K562 (cell line): ENCODE results near the gene MRGPRX4. TPM values are rescaled to one million over a fixed set of nuclear protein-coding genes. Genes with fewer than 3 reads are reported as not detected.

Experiments used
- DEAF1 ChIP-seq: fragments of 450-650 bp; formaldehyde crosslinking; IDR thresholded peaks from 2 replicates; pipeline ENCODE4 v1.4.0; 2020; ENCODE audit warnings: mild to moderate bottlenecking, moderate library complexity
- FOSL1 ChIP-seq: fragments of 200-800 bp; sonication (Bioruptor generic); conservative IDR thresholded peaks from 2 replicates; pipeline ENCODE4 v1.6.1; 2016; ENCODE audit warnings: missing genetic modification characterization, missing compliant biosample characterization
- NR2F6 ChIP-seq: fragments of 450-650 bp; formaldehyde crosslinking; IDR thresholded peaks from 2 replicates; pipeline ENCODE4 v1.4.0; 2020; ENCODE audit warnings: mild to moderate bottlenecking
- RBM17 ChIP-seq: fragments of 200-400 bp; formaldehyde crosslinking; IDR thresholded peaks from 2 replicates; pipeline ENCODE4 v1.6.1; 2017; ENCODE audit warnings: low read depth, mild to moderate bottlenecking, low read length, borderline replicate concordance
- SIRT6 ChIP-seq: IDR thresholded peaks from one replicate; pipeline ENCODE4 v1.6.1; 2012; ENCODE audit warnings: low read depth, mild to moderate bottlenecking, control low read depth, inconsistent platforms, low read length, moderate library complexity
- SMC3 ChIP-seq: conservative IDR thresholded peaks from 2 replicates; pipeline ENCODE4 v1.6.1; 2011; ENCODE audit warnings: low read depth, low read length, improper control_type of control experiment; ENCODE audit not compliant: insufficient read depth
- STAG1 ChIP-seq: sonication (generic); formaldehyde crosslinking; IDR thresholded peaks from 2 replicates; pipeline ENCODE4 v1.5.0; 2020; ENCODE audit warnings: missing genetic modification reagents, borderline replicate concordance
- STAT5B ChIP-seq: fragments of 250-450 bp; sonication (Bioruptor Pico); IDR thresholded peaks from 2 replicates; pipeline ENCODE4 v1.8.0; 2021; ENCODE audit warnings: mild to moderate bottlenecking, inconsistent platforms
- TRIM28 ChIP-seq: fragments of 450-650 bp; IDR thresholded peaks from 2 replicates; pipeline ENCODE4 v1.6.1; 2017
- ZBTB1 ChIP-seq: sonication (generic); formaldehyde crosslinking; IDR thresholded peaks from 2 replicates; pipeline ENCODE4 v1.8.1; 2023; ENCODE audit warnings: missing genetic modification reagents, low read depth, mild to moderate bottlenecking, borderline replicate concordance
- ZBTB9 ChIP-seq: fragments of 450-650 bp; formaldehyde crosslinking; IDR thresholded peaks from 2 replicates; pipeline ENCODE4 v1.4.0; 2020; ENCODE audit warnings: mild to moderate bottlenecking, moderate library complexity
- polyA plus RNA-seq, 8 experiments: library from polyadenylated mRNA; depleted of rRNA in 4 of 8; stranded (reverse) in 5 of 8; unstranded in 3 of 8; fragments of >200 nt; fragmentation: Nextera tagmentation in 2 of 8; fragmentation: Illumina TruSeq in 1 of 8; extraction: Ambion mirVana in 2 of 8; extraction: Trizol in 1 of 8; gene quantifications; 2 replicates each; pipeline versions ENCODE4 v1.2.1 to v1.2.3, GENCODE V29; 2011 to 2014; ENCODE audit warnings: inconsistent platforms in 1 of 8, missing spikeins in 1 of 8
- total RNA-seq, 7 experiments: library from RNA; depleted of rRNA in 6 of 7; stranded (reverse); fragments of >200 nt in 6 of 7; fragmentation: Illumina TruSeq in 2 of 7; extraction: Trizol in 2 of 7; gene quantifications; 2 replicates each; pipeline versions ENCODE4 v1.2.1 to v1.2.3, GENCODE V29; 2011 to 2021; ENCODE audit warnings: low replicate concordance in 1 of 7
- TF ChIP-seq, protein P1 (sequence below), 3 experiments: IDR thresholded peaks in 2 of 3; conservative IDR thresholded peaks in 1 of 3; 2 replicates each; pipeline ENCODE4 v1.5.1; 2011 to 2012; ENCODE audit warnings: low read length in 3 of 3, mild to moderate bottlenecking in 3 of 3, control low read depth in 2 of 3, improper control_type of control experiment in 1 of 3, inconsistent platforms in 1 of 3, low read depth in 1 of 3, mixed read lengths in 1 of 3, moderate library complexity in 1 of 3; ENCODE audit not compliant: insufficient read depth in 2 of 3
- TF ChIP-seq, protein P2 (sequence below): fragments of 250-450 bp; sonication (Bioruptor Pico); IDR thresholded peaks from 2 replicates; pipeline ENCODE4 v1.4.0; 2020; ENCODE audit warnings: mild to moderate bottlenecking, moderate library complexity, borderline replicate concordance

Gene MRGPRX4
- total and polyA plus RNA-seq, 9 of the 15 experiments (the other 6 are each of a cell fraction or from before 2014, with no cell fraction given) = not detected

DNA sequence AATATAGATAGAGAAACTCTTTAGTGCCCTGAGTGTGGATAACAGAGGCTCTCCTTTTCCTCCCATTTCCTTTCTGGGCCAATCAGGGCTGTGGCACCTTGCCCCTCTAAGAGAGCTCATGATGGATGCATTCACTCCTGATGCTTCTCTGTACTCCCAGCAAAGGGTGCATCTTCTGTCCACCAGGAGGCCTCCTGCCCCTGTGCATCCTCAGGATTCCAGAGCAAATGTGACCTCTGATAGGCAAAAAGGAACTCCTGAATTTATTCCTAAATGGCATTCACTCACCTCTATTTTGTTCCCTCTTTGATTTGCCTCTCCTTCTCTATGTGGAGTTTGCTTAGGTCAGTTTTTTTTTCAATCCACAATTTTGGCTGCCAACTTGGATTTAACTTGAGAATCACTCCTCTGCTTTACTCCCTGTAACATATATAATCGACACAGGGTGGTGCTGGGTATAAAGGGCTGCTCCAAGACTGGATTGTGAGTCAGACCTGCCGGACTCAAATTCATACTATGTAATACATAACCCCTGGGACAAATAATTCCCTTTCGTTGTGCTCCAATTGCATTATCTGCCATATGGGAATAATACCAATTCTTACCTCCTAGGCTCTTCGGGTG lies 1.1 kb upstream of the MRGPRX4 start (continued):
- TF ChIP-seq, protein P1, sequence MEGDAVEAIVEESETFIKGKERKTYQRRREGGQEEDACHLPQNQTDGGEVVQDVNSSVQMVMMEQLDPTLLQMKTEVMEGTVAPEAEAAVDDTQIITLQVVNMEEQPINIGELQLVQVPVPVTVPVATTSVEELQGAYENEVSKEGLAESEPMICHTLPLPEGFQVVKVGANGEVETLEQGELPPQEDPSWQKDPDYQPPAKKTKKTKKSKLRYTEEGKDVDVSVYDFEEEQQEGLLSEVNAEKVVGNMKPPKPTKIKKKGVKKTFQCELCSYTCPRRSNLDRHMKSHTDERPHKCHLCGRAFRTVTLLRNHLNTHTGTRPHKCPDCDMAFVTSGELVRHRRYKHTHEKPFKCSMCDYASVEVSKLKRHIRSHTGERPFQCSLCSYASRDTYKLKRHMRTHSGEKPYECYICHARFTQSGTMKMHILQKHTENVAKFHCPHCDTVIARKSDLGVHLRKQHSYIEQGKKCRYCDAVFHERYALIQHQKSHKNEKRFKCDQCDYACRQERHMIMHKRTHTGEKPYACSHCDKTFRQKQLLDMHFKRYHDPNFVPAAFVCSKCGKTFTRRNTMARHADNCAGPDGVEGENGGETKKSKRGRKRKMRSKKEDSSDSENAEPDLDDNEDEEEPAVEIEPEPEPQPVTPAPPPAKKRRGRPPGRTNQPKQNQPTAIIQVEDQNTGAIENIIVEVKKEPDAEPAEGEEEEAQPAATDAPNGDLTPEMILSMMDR (IDR thresholded peaks at IDR 0.05 in 2 of 3, conservative IDR thresholded peaks at IDR 0.05 in 1 of 3; ENCODE audit: insufficient read depth in 2 of 3, low read depth in 1 of 3, low read length in 3 of 3) = peak; percentile 60 to 70 (median 64)
- TF ChIP-seq STAG1 (CRISPR knock-in tag) (peak; percentile 36; the same call in 1 of the 2 replicates), ZBTB1 (CRISPR knock-in tag) (no peak), SIRT6 (no peak), SMC3 (0 out of 2 replicates have a peak, but pooled peaks have one; percentile 37), STAT5B (no peak), NR2F6 (CRISPR knock-in tag) (no peak), TRIM28 (no peak), DEAF1 (CRISPR knock-in tag) (peak; percentile 33; the same call in 1 of the 2 replicates), ZBTB9 (CRISPR knock-in tag) (no peak), RBM17 (no peak), FOSL1 (tag) (no peak)
- TF ChIP-seq, protein P2, sequence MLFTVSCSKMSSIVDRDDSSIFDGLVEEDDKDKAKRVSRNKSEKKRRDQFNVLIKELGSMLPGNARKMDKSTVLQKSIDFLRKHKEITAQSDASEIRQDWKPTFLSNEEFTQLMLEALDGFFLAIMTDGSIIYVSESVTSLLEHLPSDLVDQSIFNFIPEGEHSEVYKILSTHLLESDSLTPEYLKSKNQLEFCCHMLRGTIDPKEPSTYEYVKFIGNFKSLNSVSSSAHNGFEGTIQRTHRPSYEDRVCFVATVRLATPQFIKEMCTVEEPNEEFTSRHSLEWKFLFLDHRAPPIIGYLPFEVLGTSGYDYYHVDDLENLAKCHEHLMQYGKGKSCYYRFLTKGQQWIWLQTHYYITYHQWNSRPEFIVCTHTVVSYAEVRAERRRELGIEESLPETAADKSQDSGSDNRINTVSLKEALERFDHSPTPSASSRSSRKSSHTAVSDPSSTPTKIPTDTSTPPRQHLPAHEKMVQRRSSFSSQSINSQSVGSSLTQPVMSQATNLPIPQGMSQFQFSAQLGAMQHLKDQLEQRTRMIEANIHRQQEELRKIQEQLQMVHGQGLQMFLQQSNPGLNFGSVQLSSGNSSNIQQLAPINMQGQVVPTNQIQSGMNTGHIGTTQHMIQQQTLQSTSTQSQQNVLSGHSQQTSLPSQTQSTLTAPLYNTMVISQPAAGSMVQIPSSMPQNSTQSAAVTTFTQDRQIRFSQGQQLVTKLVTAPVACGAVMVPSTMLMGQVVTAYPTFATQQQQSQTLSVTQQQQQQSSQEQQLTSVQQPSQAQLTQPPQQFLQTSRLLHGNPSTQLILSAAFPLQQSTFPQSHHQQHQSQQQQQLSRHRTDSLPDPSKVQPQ (CRISPR knock-in tag) = no peak
- TF ChIP-seq, all 486 proteins: peak for 7
